Esophagus muscularis mucosa (tissue), 4 donors: Measurements from ENCODE around the gene PCGF2. TPM values are rescaled to one million over a fixed set of nuclear protein-coding genes. Genes with fewer than 3 reads are reported as not detected.

ENCODE experiments used
- DNase-seq: peaks from one replicate; pipeline ENCODE4 v3.0.0-alpha.2; 2017; ENCODE audit errors: extremely low spot score
- H3K27ac ChIP-seq, 4 donors: fragments of 200-600 bp; sonication (generic); replicated peaks in 1 of 4; 1 replicate in 3 of 4; 2 replicates in 1 of 4; pipeline ENCODE4 v1.5.1; 2016 to 2019; ENCODE audit warnings: mild to moderate bottlenecking in 1 of 4
- H3K27me3 ChIP-seq, 4 donors: fragments of 200-600 bp; sonication (generic); one replicate each; pipeline versions ENCODE4 v1.5.1 to v1.6.0; 2016 to 2019
- H3K36me3 ChIP-seq, 4 donors: fragments of 200-600 bp; sonication (generic); one replicate each; pipeline ENCODE4 v1.5.1; 2016 to 2019
- H3K4me1 ChIP-seq, 4 donors: fragments of 200-600 bp; sonication (generic); one replicate each; pipeline ENCODE4 v1.5.1; 2016 to 2019
- H3K4me3 ChIP-seq, 4 donors: fragments of 200-600 bp; sonication (generic); 1 replicate in 2 of 4; 2 replicates in 2 of 4; pipeline ENCODE4 v1.5.1; 2016 to 2019; ENCODE audit warnings: mild to moderate bottlenecking in 4 of 4, moderate library complexity in 1 of 4
- H3K9me3 ChIP-seq, 4 donors: fragments of 200-600 bp; sonication (generic); 1 replicate in 3 of 4; 2 replicates in 1 of 4; pipeline ENCODE4 v1.5.1; 2016 to 2019
- EP300 ChIP-seq: sonication (generic); formaldehyde crosslinking; IDR thresholded peaks from one replicate; pipeline ENCODE4 v1.6.1; 2017; ENCODE audit warnings: antibody characterized with exemption
- POLR2A ChIP-seq: fragments of 450-650 bp; IDR thresholded peaks from one replicate; pipeline ENCODE4 v1.6.1; 2017; ENCODE audit warnings: antibody characterized with exemption, moderate library complexity, mild to moderate bottlenecking, low read depth
- POLR2AphosphoS5 ChIP-seq, 2 donors: sonication (generic); formaldehyde crosslinking; IDR thresholded peaks; one replicate each; pipeline ENCODE4 v1.6.1; 2017; ENCODE audit warnings: antibody characterized with exemption in 2 of 2
- WGBS: methylation state at CpG from one replicate; pipeline ENCODE4 v1.1.5; 2018; 5-methylcytosine and 5-hydroxymethylcytosine counted together
- intact Hi-C: fragments of 100-400 bp; cut with DNase I; formaldehyde crosslinking; loops from one replicate; pipeline ENCODE4 v1.15.1; 2023
- total RNA-seq, 4 donors: library from RNA; depleted of rRNA; stranded (reverse); fragments of >200 nt; gene quantifications; one replicate each; pipeline versions ENCODE4 v1.1.0 to v1.2.1, GENCODE V29; 2016
- TF ChIP-seq, protein P1 (sequence below), 3 experiments: fragments of 200-600 bp in 2 of 3; fragments of 450-650 bp in 1 of 3; sonication (generic) in 2 of 3; IDR thresholded peaks; one replicate each; pipeline ENCODE4 v1.5.1; 2017 to 2019; ENCODE audit warnings: antibody characterized with exemption in 3 of 3, mild to moderate bottlenecking in 2 of 3, moderate library complexity in 1 of 3

Gene PCGF2
- total RNA-seq, 4 donors from 2014 or later, result 10.3 to 15.7 (median 12.4) TPM

DNA sequence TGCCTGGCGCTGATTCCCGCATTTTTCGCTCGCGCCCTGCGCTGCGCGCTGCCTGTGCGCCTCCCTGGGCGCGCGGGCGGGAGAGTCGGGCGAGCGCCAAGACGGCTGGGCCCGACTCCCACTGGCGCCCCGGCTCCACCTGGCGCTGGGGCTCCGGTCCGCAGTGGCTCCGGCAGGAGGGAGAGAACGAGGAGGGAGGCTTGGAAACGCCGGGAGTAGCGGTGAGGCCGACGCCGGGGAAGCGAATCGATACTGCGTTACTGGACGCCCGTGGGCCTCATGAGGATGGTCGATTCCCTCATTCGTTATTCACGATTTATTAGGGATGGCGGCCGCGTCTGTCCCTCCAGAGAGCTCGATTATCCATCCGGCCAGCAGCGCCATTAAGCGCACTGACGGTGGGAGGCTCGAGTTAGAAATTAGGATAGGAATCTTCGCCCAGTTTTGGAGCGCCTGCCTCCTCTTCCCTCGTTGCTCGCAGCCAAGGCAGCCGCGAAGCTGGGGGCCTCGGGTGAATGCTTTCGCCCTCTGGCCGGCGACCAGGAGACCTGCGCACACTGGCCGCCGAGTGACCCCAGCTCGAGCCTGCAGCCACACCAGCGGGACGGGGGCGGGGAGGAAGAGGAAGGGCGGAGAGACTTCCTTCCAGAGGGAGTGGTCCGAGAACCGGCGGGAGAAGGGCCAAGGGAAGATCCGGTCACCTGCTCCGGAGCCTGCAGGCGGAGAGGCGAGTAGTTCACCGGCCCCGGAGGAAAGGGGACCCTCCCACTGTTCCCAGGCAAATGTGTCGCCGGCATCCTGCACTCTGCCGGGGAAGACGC lies 1.3 kb upstream of the PCGF2 start:
- WGBS, result 4% methylated on average over 10 of the region's 79 CpGs
- intact Hi-C loops, result loop anchor here (5.0 kb wide), 1 partner anchor 47 kb away; no protein-coding TSS in a partner anchor
- peaks cover 64 to 93% (median 84%) of the 10 kb centered on the region in 4 donors for H3K4me1 ChIP-seq

DNA sequence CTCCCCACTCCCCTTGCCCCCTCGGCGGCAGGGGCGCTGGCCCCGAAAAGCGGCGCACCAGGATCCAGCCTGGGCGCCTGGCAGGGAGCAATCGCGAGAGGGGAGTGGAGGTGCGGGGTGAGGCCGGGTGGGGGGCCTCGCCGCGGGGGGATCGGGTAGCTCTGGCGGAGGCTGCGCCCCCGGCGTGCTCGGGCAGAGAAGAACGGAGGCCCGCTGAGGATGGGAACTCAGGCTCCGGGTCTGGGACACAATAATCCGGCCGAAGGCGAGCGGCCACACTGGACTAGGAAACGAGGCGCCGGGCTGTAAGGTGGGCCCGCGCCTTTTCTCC lies 721 bp upstream of the PCGF2 start:
- WGBS, result no CpG with 5 or more reads among the region's 32 CpGs
- Histone ChIP-seq H3K36me3 (peaks cover 0 to 5% (median under 1%) of the 10 kb centered on the region in 4 donors), H3K27me3 (peaks cover 0 to 6% (median 0%) of the 10 kb centered on the region in 4 donors), H3K4me3 (peak overlapping the region; percentile 81 to 95 (median 92)), H3K4me1 (peaks cover 63 to 93% (median 84%) of the 10 kb centered on the region in 4 donors), H3K27ac (peak overlapping the region; percentile 89 to 97 (median 94)), H3K9me3 (no peaks in the 10 kb centered on the region)
- DNase-seq, result no peak
- intact Hi-C loops, result loop anchor here (5.0 kb wide), 1 partner anchor 47 kb away; no protein-coding TSS in a partner anchor
- TF ChIP-seq EP300 (no peak), POLR2A (no peak)

More for the DNA sequence above, 1.3 kb upstream of the PCGF2 start:
- Histone ChIP-seq H3K36me3 (peaks cover 0 to 7% (median 4%) of the 10 kb centered on the region in 4 donors), H3K27me3 (peaks cover 0 to 6% (median 0%) of the 10 kb centered on the region in 4 donors), H3K27ac (peak overlapping the region; percentile 89 to 97 (median 94)), H3K4me3 (peak overlapping the region; percentile 81 to 95 (median 92)), H3K9me3 (no peaks in the 10 kb centered on the region)
- peak; percentile 96 for DNase-seq
- no peak for TF ChIP-seq EP300
- TF ChIP-seq POLR2AphosphoS5 (IDR thresholded peaks at IDR 0.05), result peak; percentile 81 to 85
- TF ChIP-seq POLR2A, result peak; percentile 50
- TF ChIP-seq, protein P1, sequence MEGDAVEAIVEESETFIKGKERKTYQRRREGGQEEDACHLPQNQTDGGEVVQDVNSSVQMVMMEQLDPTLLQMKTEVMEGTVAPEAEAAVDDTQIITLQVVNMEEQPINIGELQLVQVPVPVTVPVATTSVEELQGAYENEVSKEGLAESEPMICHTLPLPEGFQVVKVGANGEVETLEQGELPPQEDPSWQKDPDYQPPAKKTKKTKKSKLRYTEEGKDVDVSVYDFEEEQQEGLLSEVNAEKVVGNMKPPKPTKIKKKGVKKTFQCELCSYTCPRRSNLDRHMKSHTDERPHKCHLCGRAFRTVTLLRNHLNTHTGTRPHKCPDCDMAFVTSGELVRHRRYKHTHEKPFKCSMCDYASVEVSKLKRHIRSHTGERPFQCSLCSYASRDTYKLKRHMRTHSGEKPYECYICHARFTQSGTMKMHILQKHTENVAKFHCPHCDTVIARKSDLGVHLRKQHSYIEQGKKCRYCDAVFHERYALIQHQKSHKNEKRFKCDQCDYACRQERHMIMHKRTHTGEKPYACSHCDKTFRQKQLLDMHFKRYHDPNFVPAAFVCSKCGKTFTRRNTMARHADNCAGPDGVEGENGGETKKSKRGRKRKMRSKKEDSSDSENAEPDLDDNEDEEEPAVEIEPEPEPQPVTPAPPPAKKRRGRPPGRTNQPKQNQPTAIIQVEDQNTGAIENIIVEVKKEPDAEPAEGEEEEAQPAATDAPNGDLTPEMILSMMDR (IDR thresholded peaks at IDR 0.05), result no peak

DNA sequence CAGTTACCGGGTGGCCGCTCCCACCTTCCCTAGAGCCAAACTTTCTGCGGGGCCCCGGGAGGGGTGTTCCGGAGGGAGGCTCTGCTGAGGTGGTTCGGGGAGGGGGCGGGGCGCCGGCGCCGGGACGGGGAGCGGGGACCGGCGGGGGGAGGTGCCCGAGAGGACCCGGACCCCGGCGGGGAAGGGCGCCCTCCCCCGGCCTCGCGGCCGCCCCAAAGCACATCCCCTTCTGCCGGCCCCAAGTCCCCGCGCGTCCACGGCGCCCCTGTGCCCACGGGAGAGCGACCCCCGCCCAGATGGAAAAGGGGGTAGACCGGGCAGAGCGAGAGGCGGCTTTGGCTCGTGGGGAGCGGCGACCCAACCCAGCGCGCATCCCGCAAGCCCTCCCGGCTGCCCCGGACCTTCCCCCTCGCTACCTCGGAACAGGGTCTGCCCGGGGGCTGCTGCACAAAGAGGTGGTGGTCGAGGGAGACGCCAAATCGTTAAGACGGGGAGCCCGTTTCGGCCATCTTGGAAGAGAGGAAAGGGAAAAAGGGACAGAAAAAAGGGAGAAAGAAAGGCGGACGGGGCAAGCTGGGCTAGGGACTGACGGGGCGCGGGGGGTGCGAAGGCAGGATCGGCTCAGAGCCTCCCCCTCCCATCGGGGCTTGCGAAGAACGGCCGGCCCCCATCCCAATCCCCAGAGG lies 530 bp downstream of the PCGF2 start:
- peaks cover 0 to 6% (median 0%) of the 10 kb centered on the region in 4 donors for H3K27me3 ChIP-seq
- peaks cover 67 to 94% (median 87%) of the 10 kb centered on the region in 4 donors for H3K4me1 ChIP-seq
- H3K4me3 ChIP-seq, result peak overlapping the region; percentile 81 to 95 (median 92)
- H3K27ac ChIP-seq, result peak overlapping the region; percentile 89 to 97 (median 94)
- 3% methylated on average over 20 of the region's 64 CpGs for WGBS
- TF ChIP-seq POLR2A (no peak), EP300 (no peak), POLR2AphosphoS5 (IDR thresholded peaks at IDR 0.05) (peak in 1 of 2 donors; percentile 6)
- TF ChIP-seq, protein P1 (IDR thresholded peaks at IDR 0.05), result peak in 1 of 3 experiments; percentile 24
- H3K36me3 ChIP-seq, result no peaks in the 10 kb centered on the region
- intact Hi-C loops, result loop anchor here (5.0 kb wide), 1 partner anchor 45 kb away; no protein-coding TSS in a partner anchor
- DNase-seq, result no peak
- no peaks in the 10 kb centered on the region for H3K9me3 ChIP-seq

DNA sequence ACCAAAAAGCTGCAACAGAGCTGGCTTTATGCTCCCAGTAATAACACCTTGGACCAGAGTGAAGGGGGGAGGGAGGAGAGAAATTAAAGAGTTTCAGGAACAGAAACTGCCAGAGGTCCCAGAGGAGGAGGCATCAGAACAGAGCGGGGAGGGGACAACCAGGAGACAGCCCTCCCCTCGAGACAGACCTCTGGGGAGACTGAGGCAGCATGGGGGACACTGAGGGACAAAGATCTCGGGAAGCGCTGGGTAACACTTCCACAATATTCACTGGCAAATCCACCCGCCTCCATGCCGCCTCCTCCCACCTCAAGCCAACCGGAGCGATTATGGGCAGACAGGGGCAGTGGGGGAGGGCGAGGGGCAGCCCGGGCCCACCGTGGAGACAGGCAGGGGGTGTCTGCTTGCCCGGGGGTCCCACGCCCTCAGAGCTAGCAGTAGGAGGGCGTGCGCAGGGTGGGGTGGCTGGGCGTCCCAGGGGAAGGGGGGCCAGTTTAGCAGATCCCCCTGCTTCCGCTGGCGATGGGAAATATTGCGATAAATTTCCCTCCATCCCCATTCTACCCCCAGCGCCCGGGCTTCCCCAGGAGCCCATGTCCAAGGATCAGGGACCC lies 1.2 kb downstream of the PCGF2 start:
- Histone ChIP-seq H3K36me3 (no peaks in the 10 kb centered on the region), H3K27ac (peak overlapping the region; percentile 89 to 97 (median 94)), H3K9me3 (no peaks in the 10 kb centered on the region), H3K4me3 (peak overlapping the region; percentile 81 to 95 (median 92)), H3K27me3 (peaks cover 0 to 6% (median 0%) of the 10 kb centered on the region in 4 donors), H3K4me1 (peaks cover 73 to 98% (median 91%) of the 10 kb centered on the region in 4 donors)
- 9% methylated on average over 10 of the region's 21 CpGs for WGBS
- intact Hi-C loops, result loop anchor here (5.0 kb wide), 1 partner anchor 45 kb away; no protein-coding TSS in a partner anchor
- TF ChIP-seq POLR2AphosphoS5 (IDR thresholded peaks at IDR 0.05), result no peak
- no peak for TF ChIP-seq EP300
- TF ChIP-seq POLR2A, result no peak
- TF ChIP-seq, protein P1 (IDR thresholded peaks at IDR 0.05), result no peak
- no peak for DNase-seq
